Measurements from ENCODE around the gene MTCP1.

MTCP1 gene

GRCh38 chrX:155070975-155071693 is at the start of gene MTCP1, which contains the start of the genes BRCC3 and CMC4:
MTCP1 (minus strand) TSS chrX:155071136; CDS start chrX:155066010, 5,126 bp downstream.
BRCC3 (plus strand) TSS chrX:155071508; CDS start chrX:155071528, 20 bp downstream.
CMC4 (minus strand) TSS chrX:155071136; CDS start chrX:155064023, 7,113 bp downstream.
- H3K4me1 ChIP-seq (ENCODE audit: control insufficient read depth, insufficient read depth, low read length): no peaks in the 10 kb centered on the region
- peak within 1 kb of the TSS; percentile 58 for H3K9ac ChIP-seq (ENCODE audit: low read length)
- H3K27me3 ChIP-seq (ENCODE audit: control insufficient read depth, insufficient read depth, low read length): no peaks in the 10 kb centered on the region
- H3K36me3 ChIP-seq (ENCODE audit: control insufficient read depth, insufficient read depth, low read length): no peaks in the 10 kb centered on the region
- H3K4me3 ChIP-seq (ENCODE audit: low read length): peak within 1 kb of the TSS; percentile 67
- H3K27ac ChIP-seq (ENCODE audit: low read depth, low read length): peak within 1 kb of the TSS; percentile 76

GRCh38 chrX:155115174-155115819 is 44.4 kb upstream of the MTCP1 start:
- Histone ChIP-seq H3K36me3 (ENCODE audit: control insufficient read depth, insufficient read depth, low read length) (no peaks in the 10 kb centered on the region), H3K4me3 (ENCODE audit: low read length) (no peak overlapping the region), H3K4me1 (ENCODE audit: control insufficient read depth, insufficient read depth, low read length) (no peaks in the 10 kb centered on the region), H3K9ac (ENCODE audit: low read length) (no peak overlapping the region), H3K27me3 (ENCODE audit: control insufficient read depth, insufficient read depth, low read length) (no peaks in the 10 kb centered on the region), H3K27ac (ENCODE audit: low read depth, low read length) (no peak overlapping the region)

- no peaks in the 10 kb centered on the region for H3K36me3 ChIP-seq (ENCODE audit: control insufficient read depth, insufficient read depth, low read length)
Observed at GRCh38 chrX:155113097-155113496, 42.2 kb upstream of the MTCP1 start.

GRCh38 chrX:155112171-155112570 is 41.2 kb upstream of the MTCP1 start:
- Histone ChIP-seq H3K4me3 (ENCODE audit: low read length) (no peak overlapping the region), H3K27me3 (ENCODE audit: control insufficient read depth, insufficient read depth, low read length) (no peaks in the 10 kb centered on the region), H3K27ac (ENCODE audit: low read depth, low read length) (no peak overlapping the region), H3K9ac (ENCODE audit: low read length) (no peak overlapping the region), H3K36me3 (ENCODE audit: control insufficient read depth, insufficient read depth, low read length) (no peaks in the 10 kb centered on the region), H3K4me1 (ENCODE audit: control insufficient read depth, insufficient read depth, low read length) (no peaks in the 10 kb centered on the region)

More at GRCh38 chrX:155113097-155113496, 42.2 kb upstream of the MTCP1 start:
- Histone ChIP-seq H3K4me3 (ENCODE audit: low read length) (no peak overlapping the region), H3K27ac (ENCODE audit: low read depth, low read length) (no peak overlapping the region), H3K9ac (ENCODE audit: low read length) (no peak overlapping the region), H3K4me1 (ENCODE audit: control insufficient read depth, insufficient read depth, low read length) (no peaks in the 10 kb centered on the region), H3K27me3 (ENCODE audit: control insufficient read depth, insufficient read depth, low read length) (no peaks in the 10 kb centered on the region)

- H3K4me3 ChIP-seq (ENCODE audit: low read length): no peak overlapping the region
- H3K9ac ChIP-seq (ENCODE audit: low read length): no peak overlapping the region
- no peak overlapping the region for H3K27ac ChIP-seq (ENCODE audit: low read depth, low read length)
- no peaks in the 10 kb centered on the region for H3K4me1 ChIP-seq (ENCODE audit: control insufficient read depth, insufficient read depth, low read length)
- H3K36me3 ChIP-seq (ENCODE audit: control insufficient read depth, insufficient read depth, low read length): no peaks in the 10 kb centered on the region
- no peaks in the 10 kb centered on the region for H3K27me3 ChIP-seq (ENCODE audit: control insufficient read depth, insufficient read depth, low read length)
Observed at GRCh38 chrX:155108427-155108826, 37.5 kb upstream of the MTCP1 start.

- Histone ChIP-seq H3K4me1 (ENCODE audit: control insufficient read depth, insufficient read depth, low read length) (no peaks in the 10 kb centered on the region), H3K36me3 (ENCODE audit: control insufficient read depth, insufficient read depth, low read length) (no peaks in the 10 kb centered on the region), H3K4me3 (ENCODE audit: low read length) (no peak overlapping the region), H3K27me3 (ENCODE audit: control insufficient read depth, insufficient read depth, low read length) (no peaks in the 10 kb centered on the region), H3K9ac (ENCODE audit: low read length) (no peak overlapping the region), H3K27ac (ENCODE audit: low read depth, low read length) (no peak overlapping the region)
Observed at GRCh38 chrX:155105919-155106318, 35.0 kb upstream of the MTCP1 start.

GRCh38 chrX:155094468-155095061 is 23.6 kb upstream of the MTCP1 start:
- Histone ChIP-seq H3K27me3 (ENCODE audit: control insufficient read depth, insufficient read depth, low read length) (no peaks in the 10 kb centered on the region), H3K9ac (ENCODE audit: low read length) (no peak overlapping the region), H3K27ac (ENCODE audit: low read depth, low read length) (no peak overlapping the region), H3K36me3 (ENCODE audit: control insufficient read depth, insufficient read depth, low read length) (no peaks in the 10 kb centered on the region), H3K4me1 (ENCODE audit: control insufficient read depth, insufficient read depth, low read length) (no peaks in the 10 kb centered on the region), H3K4me3 (ENCODE audit: low read length) (no peak overlapping the region)

GRCh38 chrX:155086961-155087735 is 16.2 kb upstream of the MTCP1 start:
- Histone ChIP-seq H3K36me3 (ENCODE audit: control insufficient read depth, insufficient read depth, low read length) (no peaks in the 10 kb centered on the region), H3K9ac (ENCODE audit: low read length) (no peak overlapping the region), H3K27me3 (ENCODE audit: control insufficient read depth, insufficient read depth, low read length) (no peaks in the 10 kb centered on the region), H3K27ac (ENCODE audit: low read depth, low read length) (no peak overlapping the region), H3K4me1 (ENCODE audit: control insufficient read depth, insufficient read depth, low read length) (no peaks in the 10 kb centered on the region), H3K4me3 (ENCODE audit: low read length) (no peak overlapping the region)

GRCh38 chrX:155086202-155086840 is 15.4 kb upstream of the MTCP1 start:
- Histone ChIP-seq H3K9ac (ENCODE audit: low read length) (no peak overlapping the region), H3K4me3 (ENCODE audit: low read length) (no peak overlapping the region), H3K27ac (ENCODE audit: low read depth, low read length) (no peak overlapping the region), H3K27me3 (ENCODE audit: control insufficient read depth, insufficient read depth, low read length) (no peaks in the 10 kb centered on the region), H3K36me3 (ENCODE audit: control insufficient read depth, insufficient read depth, low read length) (no peaks in the 10 kb centered on the region), H3K4me1 (ENCODE audit: control insufficient read depth, insufficient read depth, low read length) (no peaks in the 10 kb centered on the region)

- H3K4me1 ChIP-seq (ENCODE audit: control insufficient read depth, insufficient read depth, low read length): no peaks in the 10 kb centered on the region
- peak overlapping the region; percentile 56 for H3K4me3 ChIP-seq (ENCODE audit: low read length)
- H3K27ac ChIP-seq (ENCODE audit: low read depth, low read length): peak overlapping the region; percentile 11
- no peaks in the 10 kb centered on the region for H3K36me3 ChIP-seq (ENCODE audit: control insufficient read depth, insufficient read depth, low read length)
- no peaks in the 10 kb centered on the region for H3K27me3 ChIP-seq (ENCODE audit: control insufficient read depth, insufficient read depth, low read length)
- peak overlapping the region; percentile 58 for H3K9ac ChIP-seq (ENCODE audit: low read length)
Observed at GRCh38 chrX:155071694-155072280, 851 bp upstream of the MTCP1 start.

GRCh38 chrX:155070663-155070974 is 317 bp downstream of the MTCP1 start:
- Histone ChIP-seq H3K27me3 (ENCODE audit: control insufficient read depth, insufficient read depth, low read length) (no peaks in the 10 kb centered on the region), H3K27ac (ENCODE audit: low read depth, low read length) (peak overlapping the region; percentile 76), H3K4me3 (ENCODE audit: low read length) (peak overlapping the region; percentile 67), H3K36me3 (ENCODE audit: control insufficient read depth, insufficient read depth, low read length) (no peaks in the 10 kb centered on the region), H3K4me1 (ENCODE audit: control insufficient read depth, insufficient read depth, low read length) (no peaks in the 10 kb centered on the region), H3K9ac (ENCODE audit: low read length) (peak overlapping the region; percentile 49)

Measured in rectal smooth muscle tissue (tissue), 1 donor.